Measurements from ENCODE around the gene ADGRD1.

The ADGRD1 gene

GRCh38 chr12:131076791-131077747 lies 123.4 kb downstream of the ADGRD1 start:
- DNase-seq = no peak

- no peak for DNase-seq
Observed at GRCh38 chr12:131077931-131078391, 124.3 kb downstream of the ADGRD1 start.

- DNase-seq = no peak
Observed at GRCh38 chr12:131082290-131083194, 128.8 kb downstream of the ADGRD1 start.

- DNase-seq = no peak
Observed at GRCh38 chr12:131084341-131085011, 130.8 kb downstream of the ADGRD1 start.

- DNase-seq = no peak
Observed at GRCh38 chr12:131085125-131085815, 131.6 kb downstream of the ADGRD1 start.

GRCh38 chr12:131085816-131086591 lies 132.3 kb downstream of the ADGRD1 start:
- DNase-seq = no peak

GRCh38 chr12:131087302-131087818 lies 133.7 kb downstream of the ADGRD1 start:
- DNase-seq = no peak

- DNase-seq = no peak
Observed at GRCh38 chr12:131087991-131088700, 134.4 kb downstream of the ADGRD1 start.

GRCh38 chr12:131088701-131089530 lies 135.2 kb downstream of the ADGRD1 start:
- DNase-seq = no peak

GRCh38 chr12:131089531-131090273 lies 136.0 kb downstream of the ADGRD1 start:
- no peak for DNase-seq

- DNase-seq = no peak
Observed at GRCh38 chr12:131090274-131091210, 136.8 kb downstream of the ADGRD1 start.

- DNase-seq = no peak
Observed at GRCh38 chr12:131091413-131091975, 137.8 kb downstream of the ADGRD1 start.

- DNase-seq = no peak
Observed at GRCh38 chr12:131091976-131092691, 138.4 kb downstream of the ADGRD1 start.

- no peak for DNase-seq
Observed at GRCh38 chr12:131092901-131093603, 139.3 kb downstream of the ADGRD1 start.

- DNase-seq = no peak
Observed at GRCh38 chr12:131093604-131093955, 139.9 kb downstream of the ADGRD1 start.
